Adrenal gland (tissue), 5 donors: ENCODE results near the gene IL1RAPL1.

ENCODE experiments used
- POLR2A ChIP-seq, 2 donors: fragments of 450-650 bp; IDR thresholded peaks; one replicate each; pipeline ENCODE4 v1.6.1; 2017; ENCODE audit warnings: antibody characterized with exemption in 2 of 2, mild to moderate bottlenecking in 2 of 2, moderate library complexity in 1 of 2
- TF ChIP-seq, protein P1 (sequence below), 6 experiments: fragments of 450-650 bp in 4 of 6; fragments of 200-600 bp in 2 of 6; sonication (generic) in 1 of 6; IDR thresholded peaks; 1 replicate in 5 of 6; 2 replicates in 1 of 6; pipeline versions ENCODE4 v1.5.1 to v1.8.0; 2016 to 2021; ENCODE audit warnings: antibody characterized with exemption in 6 of 6, mild to moderate bottlenecking in 2 of 6, moderate library complexity in 1 of 6
- donor health status: DM: no; HTN: no; CAD: no.

DNA sequence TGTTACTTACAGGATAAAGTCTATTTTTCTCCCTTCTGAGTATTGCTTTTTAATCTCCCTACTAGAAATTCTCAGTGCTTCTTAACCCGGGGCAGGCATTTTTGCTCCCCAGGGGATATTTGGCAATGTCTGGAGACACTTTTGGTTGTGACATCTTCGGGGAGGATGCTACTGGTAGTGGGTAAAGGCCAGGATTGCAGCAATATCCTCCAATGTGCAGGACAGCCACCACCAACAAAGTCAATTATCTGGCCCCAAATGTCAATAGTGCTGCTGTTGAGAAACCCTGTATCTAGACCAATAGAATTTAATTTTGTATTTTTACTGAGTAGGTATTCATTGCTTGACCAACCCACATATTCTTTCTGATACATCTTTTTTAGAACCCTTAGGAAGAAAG is 958.6 kb downstream of the IL1RAPL1 start:
- TF ChIP-seq, protein P1, sequence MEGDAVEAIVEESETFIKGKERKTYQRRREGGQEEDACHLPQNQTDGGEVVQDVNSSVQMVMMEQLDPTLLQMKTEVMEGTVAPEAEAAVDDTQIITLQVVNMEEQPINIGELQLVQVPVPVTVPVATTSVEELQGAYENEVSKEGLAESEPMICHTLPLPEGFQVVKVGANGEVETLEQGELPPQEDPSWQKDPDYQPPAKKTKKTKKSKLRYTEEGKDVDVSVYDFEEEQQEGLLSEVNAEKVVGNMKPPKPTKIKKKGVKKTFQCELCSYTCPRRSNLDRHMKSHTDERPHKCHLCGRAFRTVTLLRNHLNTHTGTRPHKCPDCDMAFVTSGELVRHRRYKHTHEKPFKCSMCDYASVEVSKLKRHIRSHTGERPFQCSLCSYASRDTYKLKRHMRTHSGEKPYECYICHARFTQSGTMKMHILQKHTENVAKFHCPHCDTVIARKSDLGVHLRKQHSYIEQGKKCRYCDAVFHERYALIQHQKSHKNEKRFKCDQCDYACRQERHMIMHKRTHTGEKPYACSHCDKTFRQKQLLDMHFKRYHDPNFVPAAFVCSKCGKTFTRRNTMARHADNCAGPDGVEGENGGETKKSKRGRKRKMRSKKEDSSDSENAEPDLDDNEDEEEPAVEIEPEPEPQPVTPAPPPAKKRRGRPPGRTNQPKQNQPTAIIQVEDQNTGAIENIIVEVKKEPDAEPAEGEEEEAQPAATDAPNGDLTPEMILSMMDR (IDR thresholded peaks at IDR 0.05), result no peak
- no peak for TF ChIP-seq POLR2A (IDR thresholded peaks at IDR 0.05)
